ENCODE results near the gene HOGA1. TPM values are rescaled to one million over a fixed set of nuclear protein-coding genes. Genes with fewer than 3 reads are reported as not detected.

Gene HOGA1
- polyA plus RNA-seq, 1 of the 3 experiments (the other 2 are of a cell fraction): 2.9 TPM

DNA sequence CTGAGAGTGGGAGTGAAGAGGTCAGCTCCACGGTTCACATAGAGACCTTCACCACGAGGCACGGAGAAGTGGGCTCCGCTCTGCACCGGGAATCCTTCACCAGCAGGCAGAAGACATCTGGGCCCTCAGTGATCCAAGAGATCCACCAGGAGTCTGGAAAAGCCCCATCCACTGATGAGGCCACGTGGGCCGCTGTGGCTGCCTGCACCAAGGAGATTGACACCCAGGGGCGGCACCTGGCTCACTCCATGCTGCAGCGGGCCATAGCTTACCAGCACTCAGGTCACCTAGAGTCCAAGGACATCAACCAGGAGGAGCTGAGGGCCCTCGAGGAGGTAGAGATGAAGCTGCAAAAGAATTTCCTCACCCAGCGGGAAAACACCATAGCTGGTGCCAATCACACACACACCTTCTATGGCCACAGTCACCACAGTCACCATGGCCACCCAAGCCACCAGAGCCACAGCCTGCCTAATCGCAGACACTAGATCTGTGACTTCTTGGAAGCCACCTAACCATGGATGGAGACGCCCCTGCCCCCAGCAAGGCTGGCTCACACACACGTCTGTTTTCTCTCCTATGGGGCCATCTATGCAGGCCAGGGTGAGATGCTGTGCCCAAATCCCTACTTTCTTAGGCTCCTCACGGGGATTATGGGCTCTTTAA lies 6.0 kb downstream of the HOGA1 start:
- Histone ChIP-seq H4K20me1 (ENCODE audit: insufficient read depth) (no peaks in the 10 kb centered on the region), H3K36me3 (replicated peaks in 1 of 2; ENCODE audit: control insufficient read depth in 1 of 2, insufficient read depth in 2 of 2, low read length in 1 of 2) (no peaks in the 10 kb centered on the region), H3K9ac (no peak overlapping the region), H3K4me1 (ENCODE audit: control insufficient read depth in 1 of 2, insufficient read depth in 2 of 2, low read depth in 1 of 2, low read length in 1 of 2) (peaks cover 3 to 5% of the 10 kb centered on the region in 2 experiments; a peak in 2 of 4 replicates), H3K27ac (ENCODE audit: low read depth in 2 of 2, low read length in 1 of 2) (no peak overlapping the region), H3K9me3 (no peaks in the 10 kb centered on the region), H3K4me3 (ENCODE audit: low read depth in 2 of 2, low read length in 1 of 2) (no peak overlapping the region), H2AFZ (ENCODE audit: low read depth) (no peak overlapping the region), H3K4me2 (no peak overlapping the region), H3F3A (replicated peaks; ENCODE audit: insufficient read depth) (peaks cover 15% of the 10 kb centered on the region), H3K27me3 (ENCODE audit: insufficient read depth) (no peaks in the 10 kb centered on the region), H3K79me2 (ENCODE audit: insufficient read depth) (no peaks in the 10 kb centered on the region), H3K9me2 (no peaks in the 10 kb centered on the region)
- TF ChIP-seq GABPA (IDR thresholded peaks at IDR 0.05; ENCODE audit: low read depth): no peak
- no peak for TF ChIP-seq RAD21 (IDR thresholded peaks at IDR 0.05; ENCODE audit: low read length)
- TF ChIP-seq FOXM1 (IDR thresholded peaks at IDR 0.05; ENCODE audit: low read depth): no peak
- no peak for TF ChIP-seq CHD2 (IDR thresholded peaks at IDR 0.05; ENCODE audit: low read length, partially characterized antibody)
- TF ChIP-seq CTCF (IDR thresholded peaks at IDR 0.05): no peak
- no peak for TF ChIP-seq FOXJ3 (CRISPR knock-in tag; IDR thresholded peaks at IDR 0.05)
- TF ChIP-seq JUND (IDR thresholded peaks at IDR 0.05): no peak
- TF ChIP-seq, protein P1, sequence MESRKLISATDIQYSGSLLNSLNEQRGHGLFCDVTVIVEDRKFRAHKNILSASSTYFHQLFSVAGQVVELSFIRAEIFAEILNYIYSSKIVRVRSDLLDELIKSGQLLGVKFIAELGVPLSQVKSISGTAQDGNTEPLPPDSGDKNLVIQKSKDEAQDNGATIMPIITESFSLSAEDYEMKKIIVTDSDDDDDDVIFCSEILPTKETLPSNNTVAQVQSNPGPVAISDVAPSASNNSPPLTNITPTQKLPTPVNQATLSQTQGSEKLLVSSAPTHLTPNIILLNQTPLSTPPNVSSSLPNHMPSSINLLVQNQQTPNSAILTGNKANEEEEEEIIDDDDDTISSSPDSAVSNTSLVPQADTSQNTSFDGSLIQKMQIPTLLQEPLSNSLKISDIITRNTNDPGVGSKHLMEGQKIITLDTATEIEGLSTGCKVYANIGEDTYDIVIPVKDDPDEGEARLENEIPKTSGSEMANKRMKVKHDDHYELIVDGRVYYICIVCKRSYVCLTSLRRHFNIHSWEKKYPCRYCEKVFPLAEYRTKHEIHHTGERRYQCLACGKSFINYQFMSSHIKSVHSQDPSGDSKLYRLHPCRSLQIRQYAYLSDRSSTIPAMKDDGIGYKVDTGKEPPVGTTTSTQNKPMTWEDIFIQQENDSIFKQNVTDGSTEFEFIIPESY (IDR thresholded peaks at IDR 0.05; ENCODE audit: borderline replicate concordance, low read depth): no peak
- TF ChIP-seq, protein P2, sequence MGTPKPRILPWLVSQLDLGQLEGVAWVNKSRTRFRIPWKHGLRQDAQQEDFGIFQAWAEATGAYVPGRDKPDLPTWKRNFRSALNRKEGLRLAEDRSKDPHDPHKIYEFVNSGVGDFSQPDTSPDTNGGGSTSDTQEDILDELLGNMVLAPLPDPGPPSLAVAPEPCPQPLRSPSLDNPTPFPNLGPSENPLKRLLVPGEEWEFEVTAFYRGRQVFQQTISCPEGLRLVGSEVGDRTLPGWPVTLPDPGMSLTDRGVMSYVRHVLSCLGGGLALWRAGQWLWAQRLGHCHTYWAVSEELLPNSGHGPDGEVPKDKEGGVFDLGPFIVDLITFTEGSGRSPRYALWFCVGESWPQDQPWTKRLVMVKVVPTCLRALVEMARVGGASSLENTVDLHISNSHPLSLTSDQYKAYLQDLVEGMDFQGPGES (IDR thresholded peaks at IDR 0.05; ENCODE audit: low read depth, low read length): no peak
- TF ChIP-seq USF2 (IDR thresholded peaks at IDR 0.05; ENCODE audit: borderline replicate concordance, low read depth, low read length): no peak
- no peak for TF ChIP-seq RXRA (IDR thresholded peaks at IDR 0.05; ENCODE audit: borderline replicate concordance, low read depth)
- TF ChIP-seq EP300 (IDR thresholded peaks at IDR 0.05; ENCODE audit: borderline replicate concordance in 1 of 2, low read depth in 1 of 2, low read length in 1 of 2): no peak
- TF ChIP-seq REST (IDR thresholded peaks at IDR 0.05; ENCODE audit: low read depth, low read length): no peak
- TF ChIP-seq SMC3 (IDR thresholded peaks at IDR 0.05; ENCODE audit: low read depth, low read length): no peak
- TF ChIP-seq TCF12 (IDR thresholded peaks at IDR 0.05): no peak
- TF ChIP-seq PBX3 (IDR thresholded peaks at IDR 0.05): no peak
- no peak for TF ChIP-seq GATA2 (CRISPR knock-in tag; IDR thresholded peaks at IDR 0.05)
- TF ChIP-seq RCOR1 (IDR thresholded peaks at IDR 0.05; ENCODE audit: low read length): no peak
- peak; percentile 4 for DNase-seq
- ChIA-PET CTCF (interaction anchor here (0.6 to 1.9 kb wide), 6 partner anchors 8 to 36 kb away, joined by 3 to 10 read pairs (median 4); partner anchors contain the start of gene ANKRD2), POLR2A (no interaction called here)
- WGBS (ENCODE audit: low lambda C conversion rate): 94% methylated on average over 11 of the region's 15 CpGs
